Endothelial cell of umbilical vein (primary cell): ENCODE results near the gene UNC13D. TPM values are rescaled to one million over a fixed set of nuclear protein-coding genes. Genes with fewer than 3 reads are reported as not detected.

Experiments
- BruUV-seq: library from RNA; stranded (reverse); fragments of 400-500 nt; replicated peaks from 2 replicates; lab custom pipeline; 2021; lab: Mats Ljungman, UMichigan
- CTCF ChIA-PET: fragments of 300-600, 350-600 bp; sonication (Branson Sonifier 250); formaldehyde crosslinking; loops from one replicate; lab custom pipeline; 2021; ENCODE audit warnings: antibody characterized with exemption, inconsistent platforms; lab: Charles Lee
- POLR2A ChIA-PET: fragments of 300-600, 350-600 bp; sonication (Branson Sonifier 250); formaldehyde crosslinking; loops from one replicate; lab custom pipeline; 2021; ENCODE audit warnings: antibody characterized with exemption, inconsistent platforms; lab: Charles Lee
- DNase-seq: peaks from one replicate; pipeline ENCODE4 v3.0.0-alpha.2; 2011; ENCODE audit warnings: low read depth, low spot score
- FAIRE-seq: peaks from 2 replicates; lab custom pipeline; 2011; peaks lifted over from hg19 to GRCh38; lab: Jason Lieb, UNC
- H2AFZ ChIP-seq: 2 replicates; pipeline ENCODE4 v1.6.0; 2012; ENCODE audit warnings: low read depth, low read length, control low read depth, inconsistent platforms
- H3K27ac ChIP-seq: 2 replicates; pipeline ENCODE4 v1.5.1; 2011; ENCODE audit warnings: low read depth, mild to moderate bottlenecking, control low read depth, low read length, moderate library complexity; ENCODE audit not compliant: insufficient read depth
- H3K27me3 ChIP-seq, 2 experiments: 2 replicates each; pipeline versions ENCODE4 v1.6.0 to v1.6.1; 2011; ENCODE audit warnings: low read length in 2 of 2, mixed read lengths in 1 of 2; ENCODE audit not compliant: control insufficient read depth in 2 of 2, insufficient read depth in 2 of 2
- H3K36me3 ChIP-seq, 2 experiments: 2 replicates in 1 of 2; 3 replicates in 1 of 2; pipeline ENCODE4 v1.5.1; 2011; ENCODE audit warnings: low read length in 2 of 2, mild to moderate bottlenecking in 1 of 2, moderate library complexity in 1 of 2; ENCODE audit not compliant: control insufficient read depth in 2 of 2, insufficient read depth in 2 of 2; ENCODE audit errors: extremely low read depth in 1 of 2
- H3K4me1 ChIP-seq: 3 replicates; pipeline ENCODE4 v1.5.1; 2011; ENCODE audit warnings: mild to moderate bottlenecking, low read length; ENCODE audit not compliant: control insufficient read depth, insufficient read depth; ENCODE audit errors: extremely low read depth
- H3K4me2 ChIP-seq: 2 replicates; pipeline ENCODE4 v1.6.1; 2011; ENCODE audit warnings: low read length, control low read depth, mixed read lengths; ENCODE audit not compliant: insufficient read depth
- H3K4me3 ChIP-seq, 3 experiments: fragments of 200-600 bp in 1 of 3; sonication (generic), shearing (Covaris generic) in 1 of 3; replicated peaks in 1 of 3; 2 replicates each; pipeline ENCODE4 v1.5.1; 2011 to 2016; ENCODE audit warnings: control low read depth in 3 of 3, low read length in 3 of 3, mild to moderate bottlenecking in 2 of 3, inconsistent platforms in 1 of 3, low read depth in 1 of 3, moderate library complexity in 1 of 3; ENCODE audit not compliant: insufficient read depth in 1 of 3
- H3K79me2 ChIP-seq: 2 replicates; pipeline ENCODE4 v1.6.0; 2012; ENCODE audit warnings: low read length, inconsistent platforms; ENCODE audit not compliant: control insufficient read depth, insufficient read depth
- H3K9ac ChIP-seq: replicated peaks from 2 replicates; pipeline ENCODE3; 2011; ENCODE audit warnings: low read length, control low read depth; ENCODE audit not compliant: insufficient read depth; ENCODE audit errors: extremely low read depth
- H3K9me1 ChIP-seq: replicated peaks from 3 replicates; pipeline ENCODE4 v1.6.0; 2011; ENCODE audit warnings: mild to moderate bottlenecking, low read length; ENCODE audit not compliant: control insufficient read depth, insufficient read depth; ENCODE audit errors: extremely low read depth
- H3K9me3 ChIP-seq: replicated peaks from 2 replicates; pipeline ENCODE4 v1.5.1; 2012; ENCODE audit warnings: low read length, inconsistent platforms; ENCODE audit not compliant: control insufficient read depth, insufficient read depth
- H4K20me1 ChIP-seq: replicated peaks from 2 replicates; pipeline ENCODE3; 2011; ENCODE audit warnings: mild to moderate bottlenecking, low read length; ENCODE audit not compliant: control insufficient read depth, insufficient read depth; ENCODE audit errors: extremely low read depth
- EZH2 ChIP-seq: IDR thresholded peaks from 2 replicates; pipeline ENCODE4 v1.6.1; 2012; ENCODE audit warnings: borderline replicate concordance, low read depth, mild to moderate bottlenecking, moderate library complexity, low read length, inconsistent platforms; ENCODE audit not compliant: severe bottlenecking
- FOS ChIP-seq: IDR thresholded peaks from 2 replicates; pipeline ENCODE4 v1.6.1; 2011; ENCODE audit warnings: mild to moderate bottlenecking, low read length, moderate library complexity, borderline replicate concordance; ENCODE audit not compliant: insufficient read depth
- GATA2 ChIP-seq: IDR thresholded peaks from 2 replicates; pipeline ENCODE4 v1.7.0; 2011; ENCODE audit warnings: low read depth, mild to moderate bottlenecking, moderate library complexity, mixed read lengths, low read length; ENCODE audit not compliant: insufficient read length, insufficient read depth
- JUN ChIP-seq: IDR thresholded peaks from 2 replicates; pipeline ENCODE4 v1.6.1; 2011; ENCODE audit warnings: borderline replicate concordance, low read depth; ENCODE audit not compliant: insufficient read length, insufficient read depth
- MYC ChIP-seq: IDR thresholded peaks from one replicate; pipeline ENCODE4 v1.6.1; 2011; ENCODE audit warnings: mild to moderate bottlenecking, low read depth, low read length
- POLR2A ChIP-seq: IDR thresholded peaks from 2 replicates; pipeline ENCODE4 v1.6.1; 2012; ENCODE audit warnings: low read depth, mild to moderate bottlenecking, control low read depth, low read length
- POLR2AphosphoS5 ChIP-seq: IDR thresholded peaks from 2 replicates; pipeline ENCODE4 v1.6.1; 2012; ENCODE audit warnings: low read depth, mild to moderate bottlenecking, control low read depth, low read length, moderate library complexity; ENCODE audit not compliant: insufficient read depth
- dilution Hi-C: fragments of 300-500 bp; cut with MboI; formaldehyde crosslinking; loops from one replicate; pipeline ENCODE4 v1.15.0; 2019; ENCODE audit warnings: low sequenced_read_pairs; ENCODE audit not compliant: extremely low pct_ligation_motif_present
- intact Hi-C: fragments of 100-400 bp; cut with micrococcal nuclease; formaldehyde crosslinking; loops from one replicate; pipeline ENCODE4 v1.10.0; 2022
- polyA plus RNA-seq, 4 experiments: library from polyadenylated mRNA; depleted of rRNA in 3 of 4; stranded (reverse) in 3 of 4; unstranded in 1 of 4; fragments of >200 nt; gene quantifications; 2 replicates each; pipeline versions ENCODE4 v1.2.1 to v1.2.3, GENCODE V29; 2011 to 2012; ENCODE audit warnings: missing spikeins in 1 of 4
- total RNA-seq: library from RNA; stranded (reverse); gene quantifications from 2 replicates; pipeline ENCODE4 v1.2.3, GENCODE V29; 2021
- TF ChIP-seq, protein P1 (sequence below), 2 donors: IDR thresholded peaks; 1 replicate in 1 of 2; 2 replicates in 1 of 2; pipeline ENCODE4 v1.5.1; 2011; ENCODE audit warnings: low read length in 2 of 2, mild to moderate bottlenecking in 2 of 2, moderate library complexity in 2 of 2, control low read depth in 1 of 2, inconsistent platforms in 1 of 2, low read depth in 1 of 2; ENCODE audit not compliant: insufficient read depth in 1 of 2; ENCODE audit errors: extremely low read depth in 1 of 2
- TF ChIP-seq, protein P2 (sequence below): IDR thresholded peaks from 2 replicates; pipeline ENCODE4 v1.6.1; 2011; ENCODE audit not compliant: insufficient read depth, insufficient read length

UNC13D gene
- total and polyA plus RNA-seq, 2 donors (not counting 3 experiments of a cell fraction or from before 2014, with no cell fraction given) = 6.9 to 14.9 TPM

GRCh38 chr17:75814900-75815373 is 29.3 kb downstream of the UNC13D start:
- intact Hi-C loops = no loop called here
- H4K20me1 ChIP-seq = no peaks in the 10 kb centered on the region
- no peak overlapping the region for H3K9ac ChIP-seq
- DNase-seq = peak; percentile 59
- no peaks in the 10 kb centered on the region for H3K9me3 ChIP-seq
- H3K27ac ChIP-seq = peak overlapping the region; percentile 22
- no peaks in the 10 kb centered on the region for H3K9me1 ChIP-seq
- POLR2A ChIA-PET = interaction anchor here (2.2 kb wide), 1 partner anchor 35 kb away, joined by 13 read pairs; a partner anchor contains a TSS
- peak; percentile 93 for FAIRE-seq
- dilution Hi-C loops = no loop called here
- H3K36me3 ChIP-seq = peaks cover 0 to 47% of the 10 kb centered on the region in 2 experiments
- CTCF ChIA-PET = interaction anchor here (0.9 to 2.2 kb wide), 16 partner anchors 9 to 465 kb away, joined by 3 to 13 read pairs (median 3); partner anchors contain the start of genes ACOX1, GALK1, TEN1 and TRIM47
- H3K27me3 ChIP-seq = no peaks in the 10 kb centered on the region
- peak overlapping the region; percentile 5 for H2AFZ ChIP-seq
- peaks cover 6% of the 10 kb centered on the region for H3K4me1 ChIP-seq
- H3K4me2 ChIP-seq = no peak overlapping the region
- no peaks in the 10 kb centered on the region for H3K79me2 ChIP-seq
- peak; percentile 58 for TF ChIP-seq FOS
- TF ChIP-seq, protein P1, sequence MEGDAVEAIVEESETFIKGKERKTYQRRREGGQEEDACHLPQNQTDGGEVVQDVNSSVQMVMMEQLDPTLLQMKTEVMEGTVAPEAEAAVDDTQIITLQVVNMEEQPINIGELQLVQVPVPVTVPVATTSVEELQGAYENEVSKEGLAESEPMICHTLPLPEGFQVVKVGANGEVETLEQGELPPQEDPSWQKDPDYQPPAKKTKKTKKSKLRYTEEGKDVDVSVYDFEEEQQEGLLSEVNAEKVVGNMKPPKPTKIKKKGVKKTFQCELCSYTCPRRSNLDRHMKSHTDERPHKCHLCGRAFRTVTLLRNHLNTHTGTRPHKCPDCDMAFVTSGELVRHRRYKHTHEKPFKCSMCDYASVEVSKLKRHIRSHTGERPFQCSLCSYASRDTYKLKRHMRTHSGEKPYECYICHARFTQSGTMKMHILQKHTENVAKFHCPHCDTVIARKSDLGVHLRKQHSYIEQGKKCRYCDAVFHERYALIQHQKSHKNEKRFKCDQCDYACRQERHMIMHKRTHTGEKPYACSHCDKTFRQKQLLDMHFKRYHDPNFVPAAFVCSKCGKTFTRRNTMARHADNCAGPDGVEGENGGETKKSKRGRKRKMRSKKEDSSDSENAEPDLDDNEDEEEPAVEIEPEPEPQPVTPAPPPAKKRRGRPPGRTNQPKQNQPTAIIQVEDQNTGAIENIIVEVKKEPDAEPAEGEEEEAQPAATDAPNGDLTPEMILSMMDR (IDR thresholded peaks at IDR 0.05; ENCODE audit: extremely low read depth in 1 of 2, insufficient read depth in 1 of 2, low read depth in 1 of 2, low read length in 2 of 2) = no peak
- no peak overlapping the region for H3K4me3 ChIP-seq
- no TSS peak for BruUV-seq

DNA sequence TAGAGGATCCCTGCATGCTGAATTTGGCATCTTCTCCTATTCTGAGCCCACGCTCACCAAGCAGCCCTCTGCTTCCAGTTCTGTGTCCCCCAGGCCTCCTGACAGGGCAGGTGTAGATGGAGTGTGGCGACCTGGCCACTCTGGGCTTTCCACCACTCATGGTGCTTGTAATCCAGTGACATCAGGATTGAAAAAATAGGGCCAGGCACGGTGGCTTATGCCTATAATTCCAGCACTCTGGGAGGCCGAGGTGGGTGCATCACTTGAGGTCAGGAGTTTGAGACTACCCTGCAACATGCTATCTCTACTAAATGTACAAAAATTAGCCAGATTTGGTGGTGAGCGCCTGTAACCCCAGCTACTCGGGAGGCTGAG is 30.2 kb downstream of the UNC13D start:
- H3K79me2 ChIP-seq = no peaks in the 10 kb centered on the region
- dilution Hi-C loops = no loop called here
- peaks cover 6% of the 10 kb centered on the region for H3K4me1 ChIP-seq
- no TSS peak for BruUV-seq
- no peaks in the 10 kb centered on the region for H3K27me3 ChIP-seq
- H3K4me2 ChIP-seq = no peak overlapping the region
- FAIRE-seq (no peak), DNase-seq (no peak)
- CTCF ChIA-PET = interaction anchor here (1.1 kb wide), 1 partner anchor 466 kb away, joined by 3 read pairs; no protein-coding TSS in a partner anchor
- TF ChIP-seq MYC = no peak
- TF ChIP-seq, protein P2, sequence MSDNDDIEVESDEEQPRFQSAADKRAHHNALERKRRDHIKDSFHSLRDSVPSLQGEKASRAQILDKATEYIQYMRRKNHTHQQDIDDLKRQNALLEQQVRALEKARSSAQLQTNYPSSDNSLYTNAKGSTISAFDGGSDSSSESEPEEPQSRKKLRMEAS = no peak
- no peak for TF ChIP-seq POLR2AphosphoS5
- no peak for TF ChIP-seq EZH2
- no peak for TF ChIP-seq JUN
- TF ChIP-seq, protein P1 (IDR thresholded peaks at IDR 0.05; ENCODE audit: extremely low read depth in 1 of 2, insufficient read depth in 1 of 2, low read depth in 1 of 2, low read length in 2 of 2) = no peak
- no peak for TF ChIP-seq FOS
- no peak for TF ChIP-seq GATA2
- TF ChIP-seq POLR2A = no peak
- no peak overlapping the region for H3K9ac ChIP-seq
- no peak overlapping the region for H3K4me3 ChIP-seq
- H3K9me3 ChIP-seq = no peaks in the 10 kb centered on the region
- POLR2A ChIA-PET = no interaction called here
- no peaks in the 10 kb centered on the region for H3K9me1 ChIP-seq
- intact Hi-C loops = no loop called here
- no peak overlapping the region for H2AFZ ChIP-seq
- H3K36me3 ChIP-seq = peaks cover 0 to 47% of the 10 kb centered on the region in 2 experiments
- H4K20me1 ChIP-seq = no peaks in the 10 kb centered on the region
- H3K27ac ChIP-seq = no peak overlapping the region
